PC-9 (cell line): ENCODE measurements around the gene XPO1. TPM values are rescaled to one million over a fixed set of nuclear protein-coding genes. Genes with fewer than 3 reads are reported as not detected.
"Not testable (repeated sequence)": the region's sequence is repeated elsewhere in the genome, so short reads cannot be mapped to it uniquely, and the experiment has no call there.

Experiments used
- BruUV-seq: library from RNA; stranded (reverse); fragments of 400-500 nt; replicated peaks from 2 replicates; lab custom pipeline; 2021; lab: Mats Ljungman, UMichigan
- CTCF ChIA-PET: fragments of 300-600 bp; sonication (Branson Sonifier 250); formaldehyde crosslinking; loops from one replicate; lab custom pipeline; 2022; ENCODE audit warnings: antibody characterized with exemption; lab: Charles Lee
- POLR2A ChIA-PET: fragments of 300-600 bp; sonication (Branson Sonifier 250); formaldehyde crosslinking; loops from one replicate; lab custom pipeline; 2022; ENCODE audit warnings: antibody characterized with exemption; ENCODE audit not compliant: unreplicated experiment; lab: Charles Lee
- DNase-seq, 2 experiments: peaks; one replicate each; pipeline versions ENCODE4 v3.0.0 to v3.0.0-alpha.2; 2015 to 2022; ENCODE audit warnings: mixed read lengths in 1 of 2
- H2AFZ ChIP-seq: fragments of 200-600 bp; sonication (generic); 2 replicates; pipeline ENCODE4 v1.8.1; 2017; ENCODE audit warnings: antibody characterized with exemption
- H3F3A ChIP-seq: fragments of 200-600 bp; sonication (generic); 2 replicates; pipeline ENCODE4 v1.8.1; 2017; ENCODE audit warnings: antibody characterized with exemption, mild to moderate bottlenecking, low read depth; ENCODE audit not compliant: insufficient read depth
- H3K27ac ChIP-seq: fragments of 200-600 bp; sonication (generic); 2 replicates; pipeline ENCODE4 v1.6.1; 2016; ENCODE audit warnings: mixed run types
- H3K27me3 ChIP-seq: fragments of 200-600 bp; sonication (generic); 2 replicates; pipeline ENCODE4 v1.6.1; 2016; ENCODE audit warnings: low read depth, mixed run types; ENCODE audit not compliant: insufficient read depth
- H3K36me3 ChIP-seq: fragments of 200-600 bp; sonication (generic); 2 replicates; pipeline ENCODE4 v1.6.1; 2016; ENCODE audit warnings: low read depth, mixed run types
- H3K4me1 ChIP-seq: fragments of 200-600 bp; sonication (generic); replicated peaks from 2 replicates; pipeline ENCODE4 v1.6.1; 2016; ENCODE audit warnings: mixed run types; ENCODE audit not compliant: insufficient read depth
- H3K4me2 ChIP-seq: fragments of 200-600 bp; sonication (generic); 2 replicates; pipeline ENCODE4 v1.6.1; 2017; ENCODE audit warnings: mixed run types
- H3K4me3 ChIP-seq: fragments of 200-600 bp; sonication (generic); 2 replicates; pipeline ENCODE4 v1.6.1; 2016; ENCODE audit warnings: mixed run types
- H3K79me2 ChIP-seq: fragments of 200-600 bp; sonication (generic); 2 replicates; pipeline ENCODE4 v1.6.1; 2017; ENCODE audit warnings: low read depth, mixed run types
- H3K9me2 ChIP-seq: fragments of 200-600 bp; sonication (generic); 2 replicates; pipeline ENCODE4 v1.8.1; 2017; ENCODE audit warnings: mild to moderate bottlenecking; ENCODE audit not compliant: insufficient read depth
- H3K9me3 ChIP-seq: fragments of 200-600 bp; sonication (generic); 2 replicates; pipeline ENCODE4 v1.8.1; 2016; ENCODE audit warnings: low read depth; ENCODE audit not compliant: insufficient read depth
- H4K20me1 ChIP-seq: fragments of 200-600 bp; sonication (generic); 2 replicates; pipeline ENCODE4 v1.8.1; 2017; ENCODE audit not compliant: insufficient read depth
- CTCF ChIP-seq: fragments of 200-600 bp; sonication (generic); conservative IDR thresholded peaks from 2 replicates; pipeline ENCODE4 v1.6.1; 2017; ENCODE audit warnings: mixed run types, antibody characterized with exemption, mild to moderate bottlenecking, moderate library complexity
- EZH2 ChIP-seq: fragments of 200-600 bp; sonication (generic); IDR thresholded peaks from 2 replicates; pipeline ENCODE4 v1.8.0; 2017; ENCODE audit warnings: antibody characterized with exemption, low read depth
- intact Hi-C: fragments of 100-400 bp; cut with micrococcal nuclease; formaldehyde crosslinking; loops from one replicate; pipeline ENCODE4 v1.10.0; 2022; ENCODE audit not compliant: unreplicated experiment
- total RNA-seq: library from RNA; stranded (reverse); gene quantifications from 2 replicates; pipeline ENCODE4 v1.2.3, GENCODE V29; 2021

The XPO1 gene
- total RNA-seq, 1 experiment from 2014 or later = 236 TPM

- peaks cover 68% of the 10 kb centered on the region for H3K36me3 ChIP-seq
- no TSS peak for BruUV-seq
Observed at GRCh38 chr2:61492476-61492875, 45.7 kb downstream of the XPO1 start.

GRCh38 chr2:61485281-61485680 lies 52.9 kb downstream of the XPO1 start:
- no TSS peak for BruUV-seq
- POLR2A ChIA-PET = no interaction called here

More at GRCh38 chr2:61492476-61492875, 45.7 kb downstream of the XPO1 start:
- Histone ChIP-seq H3K27ac (no peak overlapping the region), H3K4me2 (no peak overlapping the region), H3K79me2 (peaks cover 31% of the 10 kb centered on the region), H3K9me2 (no peaks in the 10 kb centered on the region), H3K27me3 (no peaks in the 10 kb centered on the region), H4K20me1 (peaks cover 33% of the 10 kb centered on the region), H3K9me3 (no peaks in the 10 kb centered on the region), H3K4me1 (no peaks in the 10 kb centered on the region), H3F3A (peaks cover 60% of the 10 kb centered on the region), H3K4me3 (no peak overlapping the region), H2AFZ (no peak overlapping the region)
- ChIA-PET CTCF (no interaction called here), POLR2A (no interaction called here)
- DNase-seq = no peak
- TF ChIP-seq EZH2 (no peak), CTCF (no peak)
- intact Hi-C loops = loop anchor here (10.0 kb wide), 1 partner anchor 392 kb away; the partner anchor contains the start of gene CCT4

GRCh38 chr2:61478086-61478485 lies 60.1 kb downstream of the XPO1 start:
- H3F3A ChIP-seq = peaks cover 87% of the 10 kb centered on the region
- TF ChIP-seq CTCF (no peak), EZH2 (no peak)
- H3K27me3 ChIP-seq = no peaks in the 10 kb centered on the region
- no peak overlapping the region for H3K27ac ChIP-seq
- H3K36me3 ChIP-seq = peaks cover 46% of the 10 kb centered on the region
- CTCF ChIA-PET = no interaction called here
- H3K4me2 ChIP-seq = no peak overlapping the region
- no peaks in the 10 kb centered on the region for H3K9me3 ChIP-seq
- no peaks in the 10 kb centered on the region for H3K9me2 ChIP-seq
- no peak overlapping the region for H2AFZ ChIP-seq
- peaks cover 18% of the 10 kb centered on the region for H4K20me1 ChIP-seq
- H3K4me1 ChIP-seq = no peaks in the 10 kb centered on the region
- no peak for DNase-seq
- intact Hi-C loops = no loop called here
- peaks cover 3% of the 10 kb centered on the region; the same call in 1 of the 2 replicates for H3K79me2 ChIP-seq
- BruUV-seq = no TSS peak
- POLR2A ChIA-PET = no interaction called here
- H3K4me3 ChIP-seq = no peak overlapping the region

More at GRCh38 chr2:61485281-61485680, 52.9 kb downstream of the XPO1 start:
- Histone ChIP-seq H4K20me1 (peaks cover 36% of the 10 kb centered on the region), H3K79me2 (peaks cover 33% of the 10 kb centered on the region; the same call in 1 of the 2 replicates), H3K36me3 (peaks cover 66% of the 10 kb centered on the region), H3K27me3 (no peaks in the 10 kb centered on the region), H3K4me1 (no peaks in the 10 kb centered on the region), H3K4me2 (no peak overlapping the region), H3K9me3 (no peaks in the 10 kb centered on the region), H2AFZ (no peak overlapping the region), H3K4me3 (no peak overlapping the region), H3K9me2 (no peaks in the 10 kb centered on the region), H3K27ac (no peak overlapping the region), H3F3A (peaks cover 91% of the 10 kb centered on the region)
- TF ChIP-seq CTCF = no peak
- no peak for TF ChIP-seq EZH2
- CTCF ChIA-PET = no interaction called here
- intact Hi-C loops = no loop called here
- no peak for DNase-seq

GRCh38 chr2:61476929-61477589 lies 61.1 kb downstream of the XPO1 start:
- H3K9me3 ChIP-seq, H3K9me2 ChIP-seq, H3K4me1 ChIP-seq, POLR2A ChIA-PET, intact Hi-C loops, DNase-seq, BruUV-seq, H3K4me3 ChIP-seq, H3K79me2 ChIP-seq, CTCF ChIA-PET, H3K27me3 ChIP-seq, H3K4me2 ChIP-seq, H2AFZ ChIP-seq: not testable (repeated sequence)
- peaks cover 41% of the 10 kb centered on the region for H3K36me3 ChIP-seq
- H3F3A ChIP-seq = peaks cover 76% of the 10 kb centered on the region
- H4K20me1 ChIP-seq = peaks cover 18% of the 10 kb centered on the region
- H3K27ac ChIP-seq = peak overlapping the region; percentile 10; the same call in 1 of the 2 replicates
